GM12878 (cell line): ENCODE results near the gene TMEM25. TPM values are rescaled to one million over a fixed set of nuclear protein-coding genes. Genes with fewer than 3 reads are reported as not detected.

Experiments
- ATAC-seq: fragments of 200-7000 bp; cut with Tn5 transposase; 3 replicates; pipeline ENCODE4 v1.9.1; 2020; ENCODE audit warnings: mild to moderate bottlenecking, moderate library complexity
- BruUV-seq: library from RNA; stranded (reverse); fragments of 400-500 nt; replicated peaks from 2 replicates; lab custom pipeline; 2021; lab: Mats Ljungman, UMichigan
- CTCF ChIA-PET: fragments of 300-600 bp; sonication (Branson Sonifier 250); formaldehyde crosslinking; extraction: SDS; loops from one replicate; lab custom pipeline; 2021; ENCODE audit warnings: inconsistent platforms; lab: Yijun Ruan, JAX
- POLR2A ChIA-PET: fragments of 350-600 bp; formaldehyde crosslinking; extraction: SDS; loops from one replicate; lab custom pipeline; 2021; ENCODE audit warnings: inconsistent platforms; lab: Charles Lee
- RAD21 ChIA-PET: fragments of 300-600 bp; sonication (Branson Sonifier 250); formaldehyde crosslinking; loops from one replicate; lab custom pipeline; 2023; ENCODE audit warnings: antibody characterized with exemption; ENCODE audit not compliant: unreplicated experiment; lab: Charles Lee
- SMC1A ChIA-PET: fragments of 300-600 bp; sonication (Branson Sonifier 250); formaldehyde crosslinking; loops from one replicate; lab custom pipeline; 2023; ENCODE audit not compliant: unreplicated experiment, uncharacterized antibody; lab: Charles Lee
- DNase-seq: peaks from one replicate; pipeline ENCODE4 v3.0.0-alpha.2; 2011; ENCODE audit warnings: low read depth, low spot score
- FAIRE-seq: peaks from 3 replicates; lab custom pipeline; 2011; peaks lifted over from hg19 to GRCh38; lab: Jason Lieb, UNC
- H2AFZ ChIP-seq: 2 replicates; pipeline ENCODE4 v1.6.0; 2011; ENCODE audit warnings: low read depth, low read length, control low read depth; ENCODE audit not compliant: control insufficient read depth
- H3K27ac ChIP-seq: 2 replicates; pipeline ENCODE4 v1.5.1; 2011; ENCODE audit warnings: control low read depth; ENCODE audit not compliant: control insufficient read depth, insufficient read depth
- H3K27me3 ChIP-seq, 2 experiments: replicated peaks in 1 of 2; 2 replicates each; pipeline versions ENCODE4 v1.6.0 to v1.6.1; 2011; ENCODE audit warnings: low read length in 1 of 2; ENCODE audit not compliant: control insufficient read depth in 2 of 2, insufficient read depth in 2 of 2
- H3K36me3 ChIP-seq, 2 experiments: 2 replicates each; pipeline ENCODE4 v1.5.1; 2011; ENCODE audit warnings: low read length in 1 of 2; ENCODE audit not compliant: control insufficient read depth in 2 of 2, insufficient read depth in 2 of 2
- H3K4me1 ChIP-seq: 2 replicates; pipeline ENCODE4 v1.6.1; 2011; ENCODE audit warnings: mild to moderate bottlenecking, low read length, moderate library complexity, mixed read lengths; ENCODE audit not compliant: control insufficient read depth, insufficient read depth
- H3K4me2 ChIP-seq: 2 replicates; pipeline ENCODE4 v1.6.0; 2011; ENCODE audit warnings: control low read depth; ENCODE audit not compliant: control insufficient read depth, insufficient read depth
- H3K4me3 ChIP-seq: fragments of 200-600 bp; sonication (generic); 2 replicates; pipeline ENCODE4 v1.5.1; 2016
- H3K79me2 ChIP-seq: 2 replicates; pipeline ENCODE4 v1.6.0; 2011; ENCODE audit warnings: low read length; ENCODE audit not compliant: control insufficient read depth, insufficient read depth
- H3K9ac ChIP-seq: 2 replicates; pipeline ENCODE4 v1.8.0; 2011; ENCODE audit warnings: low read length, control low read depth, mixed read lengths; ENCODE audit not compliant: control insufficient read depth, insufficient read depth
- H3K9me3 ChIP-seq: replicated peaks from 3 replicates; pipeline ENCODE4 v1.5.1; 2011; ENCODE audit warnings: mild to moderate bottlenecking, low read length; ENCODE audit not compliant: control insufficient read depth, insufficient read depth
- H4K20me1 ChIP-seq: 2 replicates; pipeline ENCODE4 v1.6.0; 2011; ENCODE audit not compliant: control insufficient read depth, insufficient read depth
- ZNF687 ChIP-seq: fragments of 450-650 bp; IDR thresholded peaks from 2 replicates; pipeline ENCODE4 v1.6.1; 2017; ENCODE audit warnings: mild to moderate bottlenecking, moderate library complexity
- WGBS: methylation state at CpG from one replicate; pipeline ENCODE4 v1.1.6; 2016; ENCODE audit warnings: low lambda C conversion rate; ENCODE audit not compliant: insufficient replicate concordance, insufficient coverage; ENCODE audit errors: missing lambda C conversion rate; 5-methylcytosine and 5-hydroxymethylcytosine counted together
- in situ Hi-C: fragments of 300-500 bp; cut with MboI; formaldehyde crosslinking; loops from 9 replicates; pipeline ENCODE4 v1.14.3; 2018; ENCODE audit warnings: mixed read lengths
- intact Hi-C: fragments of 100-400 bp; cut with micrococcal nuclease; formaldehyde crosslinking; loops from one replicate; pipeline ENCODE4 v1.14.2; 2022; ENCODE audit not compliant: unreplicated experiment
- polyA plus RNA-seq, 11 experiments: library from polyadenylated mRNA; depleted of rRNA in 4 of 11; unstranded in 6 of 11; stranded (reverse) in 5 of 11; fragments of >200 nt; fragmentation: Nextera tagmentation in 4 of 11; fragmentation: Illumina TruSeq in 1 of 11; extraction: Ambion mirVana in 4 of 11; extraction: Trizol in 1 of 11; gene quantifications; 1 replicate in 1 of 11; 2 replicates in 10 of 11; pipeline versions ENCODE4 v1.2.1 to v1.2.3, GENCODE V29; 2011 to 2016; ENCODE audit warnings: inconsistent platforms in 2 of 11, missing spikeins in 2 of 11, low read depth in 1 of 11
- total RNA-seq, 4 experiments: library from RNA; depleted of rRNA in 3 of 4; stranded (reverse); fragments of >200 nt in 3 of 4; fragmentation: Illumina TruSeq in 1 of 4; extraction: Trizol in 1 of 4; gene quantifications; 2 replicates each; pipeline versions ENCODE4 v1.2.1 to v1.2.3, GENCODE V29; 2013 to 2021
- TF ChIP-seq, protein P1 (sequence below), 3 experiments: IDR thresholded peaks in 2 of 3; conservative IDR thresholded peaks in 1 of 3; 2 replicates each; pipeline ENCODE4 v1.5.1; 2011; ENCODE audit warnings: low read depth in 3 of 3, low read length in 3 of 3, mild to moderate bottlenecking in 3 of 3, control low read depth in 2 of 3, moderate library complexity in 2 of 3, inconsistent platforms in 1 of 3, mixed read lengths in 1 of 3; ENCODE audit not compliant: control insufficient read depth in 2 of 3, insufficient read depth in 1 of 3; ENCODE audit errors: extremely low read depth in 1 of 3

TMEM25 gene
- total and polyA plus RNA-seq, 10 of the 15 experiments (the other 5 are each of a cell fraction or from before 2014, with no cell fraction given) = 1.4 to 13.9 (median 7.8) TPM

DNA sequence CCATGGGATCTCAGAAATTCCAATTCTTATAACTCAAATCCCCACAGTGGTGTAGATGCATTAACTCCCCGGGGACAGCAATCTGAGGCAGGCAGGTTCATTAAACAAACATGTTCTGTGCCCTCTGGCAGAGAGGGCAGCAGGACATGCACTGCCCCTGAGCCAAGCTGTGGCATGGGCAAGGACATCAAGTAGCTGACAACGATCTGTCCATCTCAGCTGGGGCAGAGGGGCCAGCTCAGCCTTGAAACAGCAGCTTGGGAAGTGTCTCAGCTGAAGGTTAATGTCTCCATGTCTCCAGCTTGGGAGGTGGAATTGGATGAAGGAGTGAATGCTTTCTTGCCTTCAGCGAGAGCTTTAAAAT, 13.6 kb downstream of the TMEM25 start:
- DNase-seq (no peak), FAIRE-seq (no peak), ATAC-seq (no peak)
- Histone ChIP-seq H3K27me3 (no peaks in the 10 kb centered on the region), H4K20me1 (no peaks in the 10 kb centered on the region), H2AFZ (no peak overlapping the region), H3K4me1 (no peaks in the 10 kb centered on the region), H3K9ac (no peak overlapping the region), H3K36me3 (no peaks in the 10 kb centered on the region; a peak in 1 of 4 replicates), H3K4me2 (no peak overlapping the region), H3K9me3 (no peaks in the 10 kb centered on the region), H3K79me2 (no peaks in the 10 kb centered on the region), H3K4me3 (no peak overlapping the region), H3K27ac (no peak overlapping the region)
- no TSS peak for BruUV-seq
- intact Hi-C loops (no loop called here), in situ Hi-C loops (no loop called here)
- ChIA-PET SMC1A (no interaction called here), RAD21 (interaction anchor here (0.5 kb wide), 1 partner anchor 28 kb away, joined by 3 read pairs; the partner anchor contains the start of gene ARCN1), POLR2A (interaction anchor here (0.6 to 1.1 kb wide), 3 partner anchors 15 to 328 kb away, joined by 3 read pairs; no protein-coding TSS in a partner anchor), CTCF (interaction anchor here (0.7 kb wide), 1 partner anchor 8 kb away, joined by 3 read pairs; no protein-coding TSS in a partner anchor)
- TF ChIP-seq, protein P1, sequence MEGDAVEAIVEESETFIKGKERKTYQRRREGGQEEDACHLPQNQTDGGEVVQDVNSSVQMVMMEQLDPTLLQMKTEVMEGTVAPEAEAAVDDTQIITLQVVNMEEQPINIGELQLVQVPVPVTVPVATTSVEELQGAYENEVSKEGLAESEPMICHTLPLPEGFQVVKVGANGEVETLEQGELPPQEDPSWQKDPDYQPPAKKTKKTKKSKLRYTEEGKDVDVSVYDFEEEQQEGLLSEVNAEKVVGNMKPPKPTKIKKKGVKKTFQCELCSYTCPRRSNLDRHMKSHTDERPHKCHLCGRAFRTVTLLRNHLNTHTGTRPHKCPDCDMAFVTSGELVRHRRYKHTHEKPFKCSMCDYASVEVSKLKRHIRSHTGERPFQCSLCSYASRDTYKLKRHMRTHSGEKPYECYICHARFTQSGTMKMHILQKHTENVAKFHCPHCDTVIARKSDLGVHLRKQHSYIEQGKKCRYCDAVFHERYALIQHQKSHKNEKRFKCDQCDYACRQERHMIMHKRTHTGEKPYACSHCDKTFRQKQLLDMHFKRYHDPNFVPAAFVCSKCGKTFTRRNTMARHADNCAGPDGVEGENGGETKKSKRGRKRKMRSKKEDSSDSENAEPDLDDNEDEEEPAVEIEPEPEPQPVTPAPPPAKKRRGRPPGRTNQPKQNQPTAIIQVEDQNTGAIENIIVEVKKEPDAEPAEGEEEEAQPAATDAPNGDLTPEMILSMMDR (IDR thresholded peaks at IDR 0.05 in 2 of 3, conservative IDR thresholded peaks at IDR 0.05 in 1 of 3; ENCODE audit: control insufficient read depth in 2 of 3, extremely low read depth in 1 of 3, insufficient read depth in 1 of 3, low read depth in 3 of 3, low read length in 3 of 3) = no peak
- TF ChIP-seq ZNF687 = no peak
- WGBS = 92% methylated on average over 3 of the region's 3 CpGs
